NCI-H1694 treated with DMSO at 0.1 percent for 48 hours (cell line): ENCODE results near the gene HCAR2.
A peak's percentile ranks its signal among the peaks of the same experiment; 100 is the strongest.
"Not testable (repeated sequence)": the region's sequence is repeated elsewhere in the genome, so short reads cannot be mapped to it uniquely, and the experiment has no call there.

Experiments used
- DNase-seq: peaks from one replicate; lab custom pipeline; 2025; lab: John Stamatoyannopoulos, UW

HCAR2 gene

GRCh38 chr12:122716658-122717057 lies 13.5 kb upstream of the HCAR2 start, which contains the start of gene HCAR3:
HCAR3 (minus strand) TSS chr12:122716811; CDS start chr12:122716737, 74 bp downstream.
- DNase-seq, result peak; percentile 76

- not testable (repeated sequence) for DNase-seq
Measured at GRCh38 chr12:122715211-122715610, 12.1 kb upstream of the HCAR2 start.

GRCh38 chr12:122713491-122714188 lies 10.5 kb upstream of the HCAR2 start:
- DNase-seq, result not testable (repeated sequence)

- not testable (repeated sequence) for DNase-seq
Measured at GRCh38 chr12:122711266-122711665, 8.1 kb upstream of the HCAR2 start.

- DNase-seq, result not testable (repeated sequence)
Measured at GRCh38 chr12:122710341-122710740, 7.2 kb upstream of the HCAR2 start.

- not testable (repeated sequence) for DNase-seq
Measured at GRCh38 chr12:122709287-122709686, 6.1 kb upstream of the HCAR2 start.

- not testable (repeated sequence) for DNase-seq
Measured at GRCh38 chr12:122703841-122704240, 684 bp upstream of the HCAR2 start.

GRCh38 chr12:122701481-122701880 lies 1.7 kb downstream of the HCAR2 start:
- DNase-seq, result not testable (repeated sequence)

- DNase-seq, result not testable (repeated sequence)
Measured at GRCh38 chr12:122700038-122700710, 3.0 kb downstream of the HCAR2 start.

- DNase-seq, result not testable (repeated sequence)
Measured at GRCh38 chr12:122696922-122697321, 6.2 kb downstream of the HCAR2 start.

- DNase-seq, result no peak
Measured at GRCh38 chr12:122691566-122691965, 11.6 kb downstream of the HCAR2 start.

GRCh38 chr12:122688291-122688690 lies 14.9 kb downstream of the HCAR2 start:
- DNase-seq, result no peak

- no peak for DNase-seq
Measured at GRCh38 chr12:122687086-122687485, 16.1 kb downstream of the HCAR2 start.

GRCh38 chr12:122686538-122686937 lies 16.6 kb downstream of the HCAR2 start:
- no peak for DNase-seq

GRCh38 chr12:122684297-122684813 lies 18.8 kb downstream of the HCAR2 start:
- no peak for DNase-seq

- DNase-seq, result no peak
Measured at GRCh38 chr12:122681814-122682213, 21.3 kb downstream of the HCAR2 start.

GRCh38 chr12:122680989-122681388 lies 22.2 kb downstream of the HCAR2 start:
- not testable (repeated sequence) for DNase-seq

- DNase-seq, result not testable (repeated sequence)
Measured at GRCh38 chr12:122676781-122677180, 26.4 kb downstream of the HCAR2 start.

- DNase-seq, result not testable (repeated sequence)
Measured at GRCh38 chr12:122676015-122676414, 27.1 kb downstream of the HCAR2 start.

- DNase-seq, result no peak
Measured at GRCh38 chr12:122672515-122672914, 30.6 kb downstream of the HCAR2 start.

GRCh38 chr12:122669397-122670070 lies 33.6 kb downstream of the HCAR2 start:
- no peak for DNase-seq

GRCh38 chr12:122668268-122668667 lies 34.9 kb downstream of the HCAR2 start:
- no peak for DNase-seq
